Activated naive CD4-positive, alpha-beta T cell treated with anti-CD3 and anti-CD28 coated beads for 36 hours (primary cell): ENCODE measurements around the gene MLLT11. TPM values are rescaled to one million over a fixed set of nuclear protein-coding genes. Genes with fewer than 3 reads are reported as not detected.
A peak's percentile ranks its signal among the peaks of the same experiment; 100 is the strongest.

Experiments
- CTCF ChIA-PET: fragments of 350-600 bp; sonication (Branson Sonifier 250); formaldehyde crosslinking; loops from one replicate; lab custom pipeline; 2021; ENCODE audit warnings: antibody characterized with exemption; lab: Charles Lee
- DNase-seq: peaks from one replicate; pipeline ENCODE4 v3.0.0-alpha.2; 2020
- H3K27ac Mint-ChIP-seq: one replicate; pipeline ENCODE4 v1.8.0; 2021; ENCODE audit warnings: mild to moderate bottlenecking, mixed read lengths
- H3K27me3 Mint-ChIP-seq: one replicate; pipeline ENCODE4 v1.8.0; 2021; ENCODE audit warnings: low read depth, mixed read lengths
- H3K36me3 Mint-ChIP-seq: one replicate; pipeline ENCODE4 v1.8.0; 2021; ENCODE audit warnings: low read depth, mixed read lengths
- H3K4me1 Mint-ChIP-seq: one replicate; pipeline ENCODE4 v1.8.0; 2021; ENCODE audit warnings: low read depth, mixed read lengths
- H3K4me3 Mint-ChIP-seq: one replicate; pipeline ENCODE4 v1.8.0; 2021; ENCODE audit warnings: mild to moderate bottlenecking, moderate library complexity, mixed read lengths
- H3K9me3 Mint-ChIP-seq: one replicate; pipeline ENCODE4 v1.8.0; 2021; ENCODE audit warnings: mixed read lengths
- intact Hi-C: fragments of 100-400 bp; cut with micrococcal nuclease; formaldehyde crosslinking; loops from one replicate; pipeline ENCODE4 v1.15.1; 2023
- total RNA-seq, 2 experiments: library from RNA; stranded (reverse); gene quantifications; one replicate each; pipeline ENCODE4 v1.2.3, GENCODE V29; 2021

MLLT11 gene
- 1 to 10 TPM; 3.3 to 3.6 TPM for total RNA-seq

- no peaks in the 10 kb centered on the region for H3K9me3 Mint-ChIP-seq
- intact Hi-C loops, result no loop called here
- no peaks in the 10 kb centered on the region for H3K27me3 Mint-ChIP-seq
- DNase-seq, result peak; percentile 49
- H3K4me3 Mint-ChIP-seq, result peak within 1 kb of the TSS; percentile 86
- H3K27ac Mint-ChIP-seq, result peak within 1 kb of the TSS; percentile 98
- peaks cover 40% of the 10 kb centered on the region for H3K36me3 Mint-ChIP-seq
- CTCF ChIA-PET, result interaction anchor here (0.6 to 1.8 kb wide), 9 partner anchors 10 to 95 kb away, joined by 3 to 9 read pairs (median 4); partner anchors contain the start of gene C1orf56
- H3K4me1 Mint-ChIP-seq, result peaks cover 45% of the 10 kb centered on the region
These were observed at the start of gene MLLT11 for GRCh38 chr1:151060007-151060656. MLLT11 (plus strand) TSS chr1:151060397; CDS start chr1:151067225, 6,828 bp downstream.

- Mint-ChIP-seq H3K4me3 (no peak overlapping the region), H3K9me3 (no peaks in the 10 kb centered on the region), H3K27ac (no peak overlapping the region), H3K27me3 (no peaks in the 10 kb centered on the region), H3K36me3 (no peaks in the 10 kb centered on the region), H3K4me1 (peaks cover 48% of the 10 kb centered on the region)
- CTCF ChIA-PET, result interaction anchor here (1.0 to 1.2 kb wide), 2 partner anchors 48 to 85 kb away, joined by 3 to 5 read pairs; partner anchors contain the start of gene CDC42SE1
- DNase-seq, result no peak
- intact Hi-C loops, result no loop called here
These were observed 48.9 kb upstream of the MLLT11 start for GRCh38 chr1:151011154-151011850.

- no peak overlapping the region for H3K4me3 Mint-ChIP-seq
- DNase-seq, result no peak
- intact Hi-C loops, result no loop called here
These were observed 47.3 kb upstream of the MLLT11 start for GRCh38 chr1:151012684-151013471.

GRCh38 chr1:151013518-151013917 lies 46.7 kb upstream of the MLLT11 start:
- Mint-ChIP-seq H3K27ac (no peak overlapping the region), H3K4me1 (peaks cover 32% of the 10 kb centered on the region), H3K36me3 (peaks cover 3% of the 10 kb centered on the region), H3K27me3 (no peaks in the 10 kb centered on the region), H3K9me3 (no peaks in the 10 kb centered on the region), H3K4me3 (no peak overlapping the region)
- CTCF ChIA-PET, result no interaction called here
- DNase-seq, result no peak
- intact Hi-C loops, result no loop called here

More at GRCh38 chr1:151012684-151013471, 47.3 kb upstream of the MLLT11 start:
- Mint-ChIP-seq H3K27ac (no peak overlapping the region), H3K4me1 (peaks cover 35% of the 10 kb centered on the region), H3K36me3 (no peaks in the 10 kb centered on the region), H3K9me3 (no peaks in the 10 kb centered on the region), H3K27me3 (no peaks in the 10 kb centered on the region)
- CTCF ChIA-PET, result interaction anchor here (0.9 to 1.2 kb wide), 3 partner anchors 17 to 155 kb away, joined by 3 read pairs; partner anchors contain the start of gene CDC42SE1

- peak overlapping the region; percentile 36 for H3K4me3 Mint-ChIP-seq
- H3K36me3 Mint-ChIP-seq, result peaks cover 10% of the 10 kb centered on the region
- DNase-seq, result peak; percentile 91
- no peaks in the 10 kb centered on the region for H3K9me3 Mint-ChIP-seq
- CTCF ChIA-PET, result interaction anchor here (0.5 to 3.3 kb wide), 26 partner anchors 12 to 228 kb away, joined by 3 to 30 read pairs (median 4); partner anchors contain the start of genes BNIPL, C1orf56, CDC42SE1 and GABPB2
- H3K27ac Mint-ChIP-seq, result no peak overlapping the region
- H3K27me3 Mint-ChIP-seq, result no peaks in the 10 kb centered on the region
- intact Hi-C loops, result loop anchor here (1.0 kb wide), 5 partner anchors 35 to 227 kb away; partner anchors contain the start of genes CDC42SE1, GABPB2 and TNFAIP8L2
- peaks cover 6% of the 10 kb centered on the region for H3K4me1 Mint-ChIP-seq
These were observed 35.6 kb upstream of the MLLT11 start for GRCh38 chr1:151024540-151025146.

GRCh38 chr1:151026460-151026859 lies 33.7 kb upstream of the MLLT11 start:
- H3K27ac Mint-ChIP-seq, result no peak overlapping the region
- no peak overlapping the region for H3K4me3 Mint-ChIP-seq
- intact Hi-C loops, result no loop called here
- DNase-seq, result no peak
- CTCF ChIA-PET, result interaction anchor here (1.2 to 3.3 kb wide), 3 partner anchors 21 to 130 kb away, joined by 6 to 30 read pairs (median 24); partner anchors contain the start of genes C1orf56 and TNFAIP8L2
- H3K9me3 Mint-ChIP-seq, result no peaks in the 10 kb centered on the region
- H3K27me3 Mint-ChIP-seq, result no peaks in the 10 kb centered on the region
- peaks cover 6% of the 10 kb centered on the region for H3K4me1 Mint-ChIP-seq
- peaks cover 11% of the 10 kb centered on the region for H3K36me3 Mint-ChIP-seq

- H3K36me3 Mint-ChIP-seq, result peaks cover 23% of the 10 kb centered on the region
- CTCF ChIA-PET, result interaction anchor here (0.5 to 1.7 kb wide), 3 partner anchors 68 to 223 kb away, joined by 3 to 4 read pairs (median 4); no protein-coding TSS in a partner anchor
These were observed 28.0 kb upstream of the MLLT11 start for GRCh38 chr1:151032164-151032563.

GRCh38 chr1:151035167-151035566 lies 25.0 kb upstream of the MLLT11 start:
- no peak for DNase-seq
- no peaks in the 10 kb centered on the region for H3K27me3 Mint-ChIP-seq
- no peaks in the 10 kb centered on the region for H3K4me1 Mint-ChIP-seq
- intact Hi-C loops, result no loop called here
- H3K9me3 Mint-ChIP-seq, result no peaks in the 10 kb centered on the region
- CTCF ChIA-PET, result interaction anchor here (0.6 kb wide), 1 partner anchor 88 kb away, joined by 3 read pairs; no protein-coding TSS in a partner anchor
- no peak overlapping the region for H3K27ac Mint-ChIP-seq
- H3K36me3 Mint-ChIP-seq, result peaks cover 16% of the 10 kb centered on the region
- H3K4me3 Mint-ChIP-seq, result no peak overlapping the region

More at GRCh38 chr1:151032164-151032563, 28.0 kb upstream of the MLLT11 start:
- intact Hi-C loops, result no loop called here
- Mint-ChIP-seq H3K4me3 (no peak overlapping the region), H3K9me3 (no peaks in the 10 kb centered on the region), H3K4me1 (no peaks in the 10 kb centered on the region), H3K27ac (no peak overlapping the region), H3K27me3 (no peaks in the 10 kb centered on the region)
- no peak for DNase-seq

- no peak within 1 kb of the TSS for H3K4me3 Mint-ChIP-seq
- H3K27ac Mint-ChIP-seq, result no peak within 1 kb of the TSS
- no peaks in the 10 kb centered on the region for H3K27me3 Mint-ChIP-seq
- H3K36me3 Mint-ChIP-seq, result peaks cover 16% of the 10 kb centered on the region
- no peak for DNase-seq
- intact Hi-C loops, result no loop called here
- no peaks in the 10 kb centered on the region for H3K9me3 Mint-ChIP-seq
- H3K4me1 Mint-ChIP-seq, result no peaks in the 10 kb centered on the region
- CTCF ChIA-PET, result interaction anchor here (0.6 to 1.6 kb wide), 4 partner anchors 11 to 180 kb away, joined by 3 to 4 read pairs (median 4); no protein-coding TSS in a partner anchor
These were observed 23.8 kb upstream of the MLLT11 start, which contains the start of gene BNIPL for GRCh38 chr1:151036356-151036755. BNIPL (plus strand) TSS chr1:151036586; CDS start chr1:151036726, 140 bp downstream.

GRCh38 chr1:151037032-151037431 lies 23.2 kb upstream of the MLLT11 start:
- H3K27ac Mint-ChIP-seq, result no peak overlapping the region

GRCh38 chr1:151039521-151039920 lies 20.7 kb upstream of the MLLT11 start:
- Mint-ChIP-seq H3K4me3 (no peak overlapping the region), H3K4me1 (peaks cover 8% of the 10 kb centered on the region), H3K9me3 (no peaks in the 10 kb centered on the region), H3K27ac (no peak overlapping the region), H3K36me3 (peaks cover 7% of the 10 kb centered on the region), H3K27me3 (no peaks in the 10 kb centered on the region)
- intact Hi-C loops, result no loop called here
- CTCF ChIA-PET, result interaction anchor here (1.1 kb wide), 1 partner anchor 43 kb away, joined by 4 read pairs; no protein-coding TSS in a partner anchor
- DNase-seq, result no peak

More at GRCh38 chr1:151037032-151037431, 23.2 kb upstream of the MLLT11 start:
- intact Hi-C loops, result no loop called here
- H3K27me3 Mint-ChIP-seq, result no peaks in the 10 kb centered on the region
- no peaks in the 10 kb centered on the region for H3K9me3 Mint-ChIP-seq
- H3K36me3 Mint-ChIP-seq, result peaks cover 13% of the 10 kb centered on the region
- DNase-seq, result no peak
- CTCF ChIA-PET, result interaction anchor here (0.6 to 1.6 kb wide), 3 partner anchors 12 to 181 kb away, joined by 3 to 4 read pairs (median 4); no protein-coding TSS in a partner anchor
- H3K4me3 Mint-ChIP-seq, result no peak overlapping the region
- no peaks in the 10 kb centered on the region for H3K4me1 Mint-ChIP-seq
